ENCODE measurements around the gene RNFT2.

Gene RNFT2

DNA sequence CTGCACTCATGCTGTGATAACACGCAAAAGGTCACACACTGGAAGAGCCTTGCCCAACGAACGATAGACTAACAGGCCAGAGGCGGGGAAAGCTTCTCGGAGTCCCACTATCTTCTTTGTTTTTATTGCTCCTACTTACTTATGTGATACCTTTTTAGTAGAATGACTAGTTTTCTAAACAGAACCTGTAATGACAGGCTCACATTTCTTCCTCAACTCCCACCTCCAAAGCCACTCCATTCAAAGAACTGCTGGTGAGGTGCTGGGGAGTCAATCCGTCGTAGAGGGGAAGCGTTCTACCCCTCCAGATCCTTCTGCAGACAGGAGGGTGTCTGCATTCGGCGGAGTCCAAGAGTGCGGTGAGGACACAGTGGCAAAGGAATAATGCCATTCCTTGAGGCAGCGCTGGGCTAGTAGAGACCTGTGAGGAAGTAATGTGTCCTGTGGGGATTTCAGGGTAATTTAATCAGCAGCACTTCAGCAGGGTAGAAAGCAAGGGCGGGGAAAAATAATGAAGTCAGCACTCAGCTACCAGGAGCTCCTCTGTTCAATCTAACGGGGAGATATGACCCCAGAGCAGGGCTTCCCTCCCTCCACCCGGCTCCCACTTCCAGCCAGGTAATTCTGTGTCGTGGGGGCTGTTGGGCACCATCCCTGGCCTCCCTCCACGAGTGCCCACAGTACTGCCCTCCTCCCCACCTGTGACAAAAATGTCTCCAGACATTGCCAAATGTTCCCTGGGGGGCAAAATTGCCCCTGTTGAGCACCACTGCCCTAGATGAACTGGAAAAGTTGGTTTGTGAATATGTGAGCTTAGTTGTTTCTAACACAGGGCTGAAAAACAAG is 25.4 kb upstream of the RNFT2 start:
- no peak overlapping the region for H3K4me3 ChIP-seq (ENCODE audit: low read depth, low read length)
- TF ChIP-seq MYC (IDR thresholded peaks at IDR 0.05; ENCODE audit: low read depth, low read length), result no peak
- TF ChIP-seq, protein P1, sequence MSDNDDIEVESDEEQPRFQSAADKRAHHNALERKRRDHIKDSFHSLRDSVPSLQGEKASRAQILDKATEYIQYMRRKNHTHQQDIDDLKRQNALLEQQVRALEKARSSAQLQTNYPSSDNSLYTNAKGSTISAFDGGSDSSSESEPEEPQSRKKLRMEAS (IDR thresholded peaks at IDR 0.05; ENCODE audit: low read depth, low read length), result no peak
- DNase-seq (ENCODE audit: low read depth), result no peak

DNA sequence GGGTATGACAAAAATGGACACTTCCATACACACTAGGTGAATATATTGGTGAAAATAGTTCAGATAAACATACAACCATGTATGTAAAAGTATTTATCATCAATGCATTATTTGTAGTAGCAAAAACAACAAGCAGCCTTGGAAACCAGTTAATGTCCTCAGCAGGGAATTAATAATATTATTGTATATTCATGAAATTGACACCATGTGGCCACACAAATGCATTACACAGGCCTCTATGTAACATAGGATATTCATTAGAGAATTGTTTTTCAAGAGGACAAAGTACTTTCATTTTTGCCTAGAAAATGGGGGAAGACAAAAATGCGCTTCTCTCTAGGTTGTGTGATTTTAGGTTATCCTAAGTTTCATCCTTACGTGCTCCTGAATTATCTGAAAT is 24.6 kb upstream of the RNFT2 start:
- no peak overlapping the region for H3K4me3 ChIP-seq (ENCODE audit: low read depth, low read length)
- TF ChIP-seq, protein P1 (IDR thresholded peaks at IDR 0.05; ENCODE audit: low read depth, low read length), result no peak
- TF ChIP-seq POLR2A (IDR thresholded peaks at IDR 0.05; ENCODE audit: extremely low read depth, insufficient read length), result no peak
- TF ChIP-seq, protein P2, sequence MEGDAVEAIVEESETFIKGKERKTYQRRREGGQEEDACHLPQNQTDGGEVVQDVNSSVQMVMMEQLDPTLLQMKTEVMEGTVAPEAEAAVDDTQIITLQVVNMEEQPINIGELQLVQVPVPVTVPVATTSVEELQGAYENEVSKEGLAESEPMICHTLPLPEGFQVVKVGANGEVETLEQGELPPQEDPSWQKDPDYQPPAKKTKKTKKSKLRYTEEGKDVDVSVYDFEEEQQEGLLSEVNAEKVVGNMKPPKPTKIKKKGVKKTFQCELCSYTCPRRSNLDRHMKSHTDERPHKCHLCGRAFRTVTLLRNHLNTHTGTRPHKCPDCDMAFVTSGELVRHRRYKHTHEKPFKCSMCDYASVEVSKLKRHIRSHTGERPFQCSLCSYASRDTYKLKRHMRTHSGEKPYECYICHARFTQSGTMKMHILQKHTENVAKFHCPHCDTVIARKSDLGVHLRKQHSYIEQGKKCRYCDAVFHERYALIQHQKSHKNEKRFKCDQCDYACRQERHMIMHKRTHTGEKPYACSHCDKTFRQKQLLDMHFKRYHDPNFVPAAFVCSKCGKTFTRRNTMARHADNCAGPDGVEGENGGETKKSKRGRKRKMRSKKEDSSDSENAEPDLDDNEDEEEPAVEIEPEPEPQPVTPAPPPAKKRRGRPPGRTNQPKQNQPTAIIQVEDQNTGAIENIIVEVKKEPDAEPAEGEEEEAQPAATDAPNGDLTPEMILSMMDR (IDR thresholded peaks at IDR 0.05; ENCODE audit: low read depth, low read length), result no peak
- TF ChIP-seq MYC (IDR thresholded peaks at IDR 0.05; ENCODE audit: low read depth, low read length), result no peak
- DNase-seq (ENCODE audit: low read depth), result no peak

DNA sequence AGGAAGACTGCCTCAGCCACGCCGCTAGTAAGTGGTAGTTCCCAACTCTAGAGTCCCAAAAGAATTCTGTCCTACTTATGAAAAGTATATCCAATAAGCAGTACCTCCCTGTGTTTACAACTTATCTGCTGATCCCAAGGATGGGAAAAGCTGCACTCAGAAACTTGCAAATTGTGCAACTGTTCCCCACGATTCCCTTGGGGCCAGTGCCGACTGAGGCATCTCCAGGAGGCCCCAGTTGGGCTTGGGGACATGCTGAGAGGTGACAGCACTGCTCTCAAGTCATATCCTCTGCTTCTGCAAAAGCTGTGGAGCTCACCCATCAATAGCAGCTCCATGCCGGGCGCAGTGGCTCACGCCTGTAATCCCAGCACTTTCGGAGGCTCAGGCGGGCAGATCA is 23.9 kb upstream of the RNFT2 start:
- no peak overlapping the region for H3K4me3 ChIP-seq (ENCODE audit: low read depth, low read length)
- TF ChIP-seq, protein P2 (IDR thresholded peaks at IDR 0.05; ENCODE audit: low read depth, low read length), result no peak
- TF ChIP-seq, protein P1 (IDR thresholded peaks at IDR 0.05; ENCODE audit: low read depth, low read length), result no peak
- TF ChIP-seq POLR2A (IDR thresholded peaks at IDR 0.05; ENCODE audit: extremely low read depth, insufficient read length) (no peak), MYC (IDR thresholded peaks at IDR 0.05; ENCODE audit: low read depth, low read length) (no peak)
- peak; percentile 86 for DNase-seq (ENCODE audit: low read depth)

DNA sequence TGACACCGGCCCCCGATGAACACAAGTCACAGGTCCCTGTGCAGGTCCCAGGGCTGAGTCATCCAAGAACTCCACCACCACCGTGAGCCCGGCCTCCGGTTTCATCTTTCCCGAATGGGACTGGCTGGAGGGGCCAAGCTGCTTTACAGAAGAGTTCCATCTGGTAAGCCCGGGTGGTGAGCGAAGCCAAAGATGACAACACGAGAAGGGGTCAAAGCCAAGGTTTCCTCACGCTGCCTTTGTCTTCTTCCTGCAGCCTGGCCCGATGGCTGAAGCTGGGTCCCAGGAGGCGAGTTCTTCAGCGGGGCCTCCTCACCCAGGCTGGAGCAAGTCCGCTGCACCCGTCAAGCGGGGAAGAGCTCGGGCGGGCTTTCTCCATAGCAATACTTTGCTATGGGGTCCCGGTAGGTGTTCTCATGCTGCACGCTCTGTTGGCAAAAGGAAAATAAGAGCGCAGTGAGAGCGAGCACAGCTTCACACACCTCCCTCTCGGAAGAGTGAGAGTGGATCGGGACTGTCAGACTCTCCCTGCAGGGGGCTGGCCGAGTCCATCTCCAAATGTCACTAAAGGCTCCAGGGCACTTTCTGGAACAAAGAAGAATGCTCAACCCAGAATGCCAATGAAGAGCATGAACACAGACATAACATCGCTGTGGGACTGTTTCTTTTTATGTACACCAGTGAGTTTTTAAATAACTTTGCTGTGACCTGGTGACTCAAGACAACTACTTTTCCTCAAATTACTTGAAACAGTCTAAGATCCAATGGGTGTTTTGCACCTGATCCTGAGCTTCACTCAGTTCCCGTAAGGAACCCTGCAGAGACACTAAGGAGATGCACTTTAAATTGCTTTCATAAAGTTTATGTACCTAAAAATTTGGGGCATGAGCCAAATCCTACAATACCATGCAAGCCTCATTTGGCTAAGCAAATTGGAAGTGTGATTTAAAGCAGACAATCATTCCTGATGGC is 20.4 kb upstream of the RNFT2 start:
- no peak overlapping the region for H3K4me3 ChIP-seq (ENCODE audit: low read depth, low read length)
- TF ChIP-seq MYC (IDR thresholded peaks at IDR 0.05; ENCODE audit: low read depth, low read length) (no peak), POLR2A (IDR thresholded peaks at IDR 0.05; ENCODE audit: extremely low read depth, insufficient read length) (no peak)
- TF ChIP-seq, protein P2 (IDR thresholded peaks at IDR 0.05; ENCODE audit: low read depth, low read length), result no peak
- TF ChIP-seq, protein P1 (IDR thresholded peaks at IDR 0.05; ENCODE audit: low read depth, low read length), result no peak
- DNase-seq (ENCODE audit: low read depth), result no peak

DNA sequence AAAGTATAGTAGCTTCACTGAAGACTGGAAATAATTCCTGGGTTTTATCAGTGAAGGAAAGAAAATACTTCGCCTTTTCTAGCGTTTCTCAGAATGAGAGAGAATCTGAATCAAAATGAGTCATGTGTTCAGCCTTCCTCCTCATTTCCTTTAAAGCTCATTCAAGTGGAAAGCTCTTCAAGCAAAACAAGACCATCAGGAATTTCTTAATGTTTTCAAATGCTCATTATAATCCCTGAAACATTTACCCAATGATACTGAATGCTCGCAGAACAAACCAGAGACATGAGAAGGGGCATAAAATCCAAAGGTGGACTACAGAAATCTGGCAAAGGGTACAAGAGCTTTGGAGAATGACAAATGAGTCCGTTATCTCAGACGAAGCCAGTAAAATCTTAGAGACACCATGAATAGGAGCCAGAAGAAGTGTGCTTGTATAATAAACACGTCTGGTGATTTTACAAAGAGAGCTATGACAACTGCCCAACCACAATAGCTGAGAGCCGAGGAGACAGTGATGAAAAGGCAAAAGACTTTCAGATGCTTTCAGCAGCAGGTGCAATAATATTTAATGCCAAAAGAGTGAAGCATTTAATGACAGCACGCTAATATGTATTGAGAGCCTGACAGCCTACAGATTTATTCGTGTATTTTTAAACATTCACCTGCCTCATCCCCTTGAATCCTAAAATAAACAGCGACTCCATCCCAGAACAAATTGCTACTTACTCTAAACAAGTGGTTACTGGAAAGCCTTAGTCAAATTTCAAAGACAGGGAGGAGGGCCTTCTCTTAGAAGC is 19.3 kb upstream of the RNFT2 start:
- TF ChIP-seq, protein P1 (IDR thresholded peaks at IDR 0.05; ENCODE audit: low read depth, low read length), result no peak
- TF ChIP-seq MYC (IDR thresholded peaks at IDR 0.05; ENCODE audit: low read depth, low read length) (no peak), POLR2A (IDR thresholded peaks at IDR 0.05; ENCODE audit: extremely low read depth, insufficient read length) (no peak)
- TF ChIP-seq, protein P2 (IDR thresholded peaks at IDR 0.05; ENCODE audit: low read depth, low read length), result no peak
- DNase-seq (ENCODE audit: low read depth), result no peak
- no peak overlapping the region for H3K4me3 ChIP-seq (ENCODE audit: low read depth, low read length)
